SU-DHL-6 (cell line): Measurements from ENCODE around the gene SETBP1.

Experiments
- EZH2phosphoT487 ChIP-seq: fragments of 200-600 bp; sonication (generic), shearing (Covaris generic); conservative IDR thresholded peaks from 2 replicates; pipeline ENCODE4 v1.6.1; 2018; ENCODE audit warnings: mild to moderate bottlenecking, antibody characterized with exemption, low read length, moderate library complexity, mixed read lengths
- TF ChIP-seq, protein P1 (sequence below): fragments of 200-600 bp; sonication (generic); IDR thresholded peaks from one replicate; pipeline ENCODE4 v1.5.1; 2017; ENCODE audit warnings: antibody characterized with exemption, mild to moderate bottlenecking, low read length, moderate library complexity; ENCODE audit not compliant: insufficient read depth, poor library complexity, severe bottlenecking

DNA sequence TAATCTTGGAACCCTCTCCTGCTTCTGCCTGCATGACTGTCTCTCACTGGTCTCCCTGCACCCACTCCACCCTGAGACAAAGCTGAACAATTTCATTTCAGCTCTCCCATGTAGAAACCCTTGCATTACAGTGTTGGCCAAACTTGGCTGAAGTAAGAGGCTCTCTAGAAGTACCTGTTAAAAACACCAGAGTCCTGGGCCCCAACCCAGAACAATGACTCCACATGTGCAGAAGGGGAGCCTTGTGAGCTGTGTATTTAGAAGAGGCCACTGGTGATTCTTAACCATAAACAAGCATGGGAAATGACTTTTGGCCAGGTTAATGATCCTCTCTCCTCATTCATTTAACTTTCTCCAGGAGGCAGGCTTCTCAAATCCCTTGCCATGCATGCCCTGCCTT is 254.8 kb downstream of the SETBP1 start:
- TF ChIP-seq, protein P1, sequence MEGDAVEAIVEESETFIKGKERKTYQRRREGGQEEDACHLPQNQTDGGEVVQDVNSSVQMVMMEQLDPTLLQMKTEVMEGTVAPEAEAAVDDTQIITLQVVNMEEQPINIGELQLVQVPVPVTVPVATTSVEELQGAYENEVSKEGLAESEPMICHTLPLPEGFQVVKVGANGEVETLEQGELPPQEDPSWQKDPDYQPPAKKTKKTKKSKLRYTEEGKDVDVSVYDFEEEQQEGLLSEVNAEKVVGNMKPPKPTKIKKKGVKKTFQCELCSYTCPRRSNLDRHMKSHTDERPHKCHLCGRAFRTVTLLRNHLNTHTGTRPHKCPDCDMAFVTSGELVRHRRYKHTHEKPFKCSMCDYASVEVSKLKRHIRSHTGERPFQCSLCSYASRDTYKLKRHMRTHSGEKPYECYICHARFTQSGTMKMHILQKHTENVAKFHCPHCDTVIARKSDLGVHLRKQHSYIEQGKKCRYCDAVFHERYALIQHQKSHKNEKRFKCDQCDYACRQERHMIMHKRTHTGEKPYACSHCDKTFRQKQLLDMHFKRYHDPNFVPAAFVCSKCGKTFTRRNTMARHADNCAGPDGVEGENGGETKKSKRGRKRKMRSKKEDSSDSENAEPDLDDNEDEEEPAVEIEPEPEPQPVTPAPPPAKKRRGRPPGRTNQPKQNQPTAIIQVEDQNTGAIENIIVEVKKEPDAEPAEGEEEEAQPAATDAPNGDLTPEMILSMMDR: no peak
- TF ChIP-seq EZH2phosphoT487: no peak
